ENCODE results near the gene CNN1.
A peak's percentile ranks its signal among the peaks of the same experiment; 100 is the strongest.

CNN1 gene

GRCh38 chr19:11560404-11561051 lies 21.9 kb downstream of the CNN1 start:
- TF ChIP-seq CTCF (IDR thresholded peaks at IDR 0.05) = peak; percentile 76

DNA sequence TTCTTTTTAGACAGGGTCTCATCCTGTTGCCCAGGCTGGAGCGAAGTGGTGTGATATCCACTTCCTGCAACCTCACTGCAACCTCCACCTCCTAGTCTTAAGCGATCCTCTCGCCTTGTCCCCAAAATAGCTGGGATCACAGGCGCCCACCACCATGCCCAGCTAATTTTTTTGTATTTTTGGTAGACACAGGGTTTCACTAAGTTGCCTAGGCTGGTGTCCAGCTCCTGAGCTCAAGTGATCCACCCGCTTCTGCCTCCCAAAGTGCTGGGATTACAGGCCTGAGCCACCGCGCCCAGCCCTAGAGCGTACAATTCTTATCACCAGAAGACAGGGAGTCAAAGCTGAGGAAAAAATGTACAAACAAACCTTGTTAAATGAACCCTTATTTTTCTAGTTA lies 24.9 kb downstream of the CNN1 start:
- no peak for TF ChIP-seq CTCF (IDR thresholded peaks at IDR 0.05)

GRCh38 chr19:11566164-11566563 lies 27.5 kb downstream of the CNN1 start:
- no peak for TF ChIP-seq CTCF (IDR thresholded peaks at IDR 0.05)

- TF ChIP-seq CTCF (IDR thresholded peaks at IDR 0.05) = no peak
Observed at GRCh38 chr19:11570039-11570462, 31.4 kb downstream of the CNN1 start.

DNA sequence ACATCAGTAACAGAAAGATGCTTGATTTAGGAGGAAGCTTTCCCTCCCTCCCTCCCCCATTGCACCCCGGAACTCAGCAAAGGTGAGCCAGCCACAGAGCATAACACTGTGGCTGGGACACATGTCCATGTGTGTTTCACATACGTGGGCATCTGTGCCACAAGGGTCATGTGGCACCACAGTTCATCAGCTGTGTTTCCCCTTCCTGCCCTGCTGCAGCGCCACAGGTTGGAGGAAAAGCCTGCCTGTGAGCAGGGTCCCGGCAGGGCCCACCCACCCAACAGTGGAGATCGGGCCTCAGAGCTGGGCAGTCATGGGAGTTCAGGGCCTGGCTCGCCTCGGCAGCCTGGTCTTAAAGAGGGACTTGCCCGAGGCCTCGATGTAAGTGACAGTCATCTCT lies 36.0 kb downstream of the CNN1 start:
- no peak for TF ChIP-seq CTCF (IDR thresholded peaks at IDR 0.05)

DNA sequence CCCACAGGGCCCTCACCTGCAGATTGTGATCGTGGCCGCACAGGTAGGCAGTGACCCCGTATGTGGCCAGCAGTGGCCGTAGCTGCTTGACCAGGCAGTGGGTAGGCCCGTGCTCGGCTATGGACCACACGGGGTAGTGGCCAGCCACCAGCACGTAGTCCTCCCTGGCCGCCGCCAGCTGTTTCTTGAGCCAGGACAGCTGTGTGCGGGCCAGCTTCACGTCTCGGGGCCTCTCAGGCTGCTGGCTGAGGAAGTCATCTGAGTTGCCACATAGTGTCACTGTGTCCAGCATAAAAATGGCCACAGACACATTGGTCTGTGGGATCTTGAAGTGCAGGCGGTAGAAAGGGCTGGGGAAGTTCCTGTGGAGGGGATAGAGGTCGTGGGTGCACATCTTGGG lies 37.6 kb downstream of the CNN1 start:
- no peak for TF ChIP-seq CTCF (IDR thresholded peaks at IDR 0.05)

DNA sequence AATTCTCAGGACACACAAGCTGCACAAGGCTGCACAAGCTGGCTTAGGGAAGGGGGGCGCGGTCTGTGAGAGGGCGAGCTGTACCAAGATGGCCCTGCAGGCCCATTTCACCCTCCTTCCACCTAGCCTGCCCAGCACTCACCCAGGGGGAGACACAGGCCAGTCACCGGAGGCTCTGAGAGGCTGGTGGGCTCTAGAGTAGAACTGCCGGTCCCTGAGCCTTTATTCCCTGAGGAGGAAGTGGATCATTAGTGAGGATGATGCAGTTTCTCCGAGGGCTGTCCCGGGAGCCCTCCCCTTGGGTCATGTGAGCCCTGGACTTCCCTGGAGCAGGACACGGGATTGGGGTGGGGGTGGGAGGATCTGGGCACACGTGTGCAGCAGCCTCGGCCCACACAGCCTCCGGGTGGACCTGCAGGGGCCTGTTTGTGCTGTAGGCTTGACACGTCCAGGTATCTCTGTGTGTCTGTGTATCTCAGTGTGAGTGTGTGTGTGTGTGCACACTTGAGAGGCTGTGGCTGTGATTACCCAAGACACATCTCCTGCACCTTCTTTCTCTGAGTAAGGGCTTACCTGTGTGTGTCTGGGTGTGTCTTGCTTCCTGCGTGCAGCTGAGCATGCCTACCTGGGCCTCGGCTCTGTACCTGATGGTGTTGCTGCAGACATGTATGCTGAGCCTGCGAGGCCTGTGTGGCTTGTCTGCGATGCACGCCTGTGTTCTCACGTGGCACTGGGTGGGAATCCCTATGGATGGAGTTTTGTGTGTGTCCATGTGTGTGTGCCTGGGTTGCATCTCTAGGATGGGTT lies 39.0 kb downstream of the CNN1 start, which contains the start of gene ACP5:
Gene ACP5, minus strand, starts transcription at position 195 of the 807 bp plus-strand sequence. CDS start 328 bp downstream, outside the sequence.
- no peak for TF ChIP-seq CTCF (IDR thresholded peaks at IDR 0.05)
